HEK293 (cell line): ENCODE results near the gene GNPTG.

ENCODE experiments used
- CTCF ChIA-PET: fragments of 350-600 bp; formaldehyde crosslinking; extraction: SDS; loops from one replicate; lab custom pipeline; 2021; ENCODE audit warnings: antibody characterized with exemption; lab: Yijun Ruan, JAX
- POLR2A ChIA-PET: fragments of 300-600 bp; formaldehyde crosslinking; extraction: SDS; loops from one replicate; lab custom pipeline; 2020; ENCODE audit warnings: antibody characterized with exemption, inconsistent platforms; lab: Yijun Ruan, JAX
- H3K27ac ChIP-seq: fragments of 200-500 bp; sonication (Bioruptor generic); 2 replicates; pipeline ENCODE4 v1.5.1; 2014; ENCODE audit warnings: low read depth, low read length, control low read depth, inconsistent platforms; ENCODE audit errors: extremely low read depth
- H3K36me3 ChIP-seq, 2 experiments: fragments of 200-500 bp in 1 of 2; sonication (Bioruptor generic) in 1 of 2; 1 replicate in 1 of 2; 2 replicates in 1 of 2; pipeline ENCODE4 v1.5.1; 2014 to 2017; ENCODE audit warnings: inconsistent platforms in 2 of 2, low read length in 2 of 2; ENCODE audit not compliant: control insufficient read depth in 2 of 2, insufficient read depth in 1 of 2
- H3K4me1 ChIP-seq: fragments of 200-500 bp; sonication (Bioruptor generic); 2 replicates; pipeline ENCODE4 v1.5.1; 2014; ENCODE audit warnings: mild to moderate bottlenecking, low read length, inconsistent platforms; ENCODE audit not compliant: control insufficient read depth, insufficient read depth
- H3K4me3 ChIP-seq: 2 replicates; pipeline ENCODE4 v1.5.1; 2011; ENCODE audit warnings: low read depth, mild to moderate bottlenecking, control low read depth, low read length, moderate library complexity
- H3K9me3 ChIP-seq: fragments of 200-500 bp; sonication (Bioruptor generic); 2 replicates; pipeline ENCODE4 v1.5.1; 2014; ENCODE audit warnings: low read depth, low read length, inconsistent platforms; ENCODE audit not compliant: control insufficient read depth, insufficient read depth
- EGR2 ChIP-seq: fragments of 450-650 bp; formaldehyde crosslinking; IDR thresholded peaks from 2 replicates; pipeline ENCODE4 v1.5.1; 2016; ENCODE audit warnings: low read depth, missing biosample characterization, missing genetic modification characterization
- IKZF3 ChIP-seq: fragments of 450-650 bp; IDR thresholded peaks from 2 replicates; pipeline ENCODE4 v1.5.0; 2018; ENCODE audit warnings: missing biosample characterization, mild to moderate bottlenecking, missing genetic modification characterization, moderate library complexity
- SP3 ChIP-seq: fragments of 450-650 bp; formaldehyde crosslinking; IDR thresholded peaks from 2 replicates; pipeline ENCODE4 v1.5.1; 2016; ENCODE audit warnings: missing biosample characterization, missing genetic modification characterization
- ZFHX2 ChIP-seq: fragments of 450-650 bp; formaldehyde crosslinking; conservative IDR thresholded peaks from 2 replicates; pipeline ENCODE4 v1.5.1; 2016; ENCODE audit warnings: missing biosample characterization, missing genetic modification characterization
- ZIC2 ChIP-seq: fragments of 450-650 bp; formaldehyde crosslinking; IDR thresholded peaks from 2 replicates; pipeline ENCODE4 v1.5.1; 2016; ENCODE audit warnings: missing biosample characterization, missing genetic modification characterization
- ZNF280D ChIP-seq: fragments of 450-650 bp; formaldehyde crosslinking; IDR thresholded peaks from 2 replicates; pipeline ENCODE4 v1.5.1; 2016; ENCODE audit warnings: missing biosample characterization, missing genetic modification characterization
- ZNF302 ChIP-seq: fragments of 450-650 bp; formaldehyde crosslinking; IDR thresholded peaks from 2 replicates; pipeline ENCODE4 v1.5.1; 2016; ENCODE audit warnings: missing biosample characterization, missing genetic modification characterization, low read depth
- ZNF350 ChIP-seq: fragments of 450-650 bp; formaldehyde crosslinking; IDR thresholded peaks from 2 replicates; pipeline ENCODE4 v1.5.0; 2017; ENCODE audit warnings: missing biosample characterization, mild to moderate bottlenecking, missing genetic modification characterization
- ZNF510 ChIP-seq: fragments of 450-650 bp; formaldehyde crosslinking; IDR thresholded peaks from 2 replicates; pipeline ENCODE4 v1.5.1; 2018; ENCODE audit warnings: mild to moderate bottlenecking, missing genetic modification characterization, missing biosample characterization; ENCODE audit not compliant: insufficient replicate concordance
- ZNF600 ChIP-seq: fragments of 450-650 bp; formaldehyde crosslinking; IDR thresholded peaks from 2 replicates; pipeline ENCODE4 v1.5.1; 2016; ENCODE audit warnings: missing biosample characterization, missing genetic modification characterization

The GNPTG gene

GRCh38 chr16:1375741-1376410, 24.1 kb downstream of the GNPTG start:
- CTCF ChIA-PET = interaction anchor here (3.4 kb wide), 1 partner anchor 12 kb away, joined by 30 read pairs; no protein-coding TSS in a partner anchor
- TF ChIP-seq IKZF3 (tag by site-specific recombination) (no peak), ZNF510 (tag by site-specific recombination) (no peak), ZNF302 (tag by site-specific recombination) (no peak), ZFHX2 (tag by site-specific recombination) (no peak), SP3 (tag by site-specific recombination) (0 out of 2 replicates have a peak, but pooled peaks have one; percentile 26)
- Histone ChIP-seq H3K36me3 (peaks cover 0 to 22% of the 10 kb centered on the region in 2 experiments; a peak in 1 of 3 replicates), H3K4me1 (0 out of 2 replicates have a peak, but pooled peaks cover 3% of the 10 kb centered on the region), H3K4me3 (no peak overlapping the region), H3K9me3 (no peaks in the 10 kb centered on the region), H3K27ac (no peak overlapping the region)
- POLR2A ChIA-PET = no interaction called here

- Histone ChIP-seq H3K9me3 (no peaks in the 10 kb centered on the region), H3K4me1 (0 out of 2 replicates have a peak, but pooled peaks cover 3% of the 10 kb centered on the region), H3K27ac (no peak overlapping the region), H3K4me3 (no peak overlapping the region), H3K36me3 (peaks cover 0 to 24% of the 10 kb centered on the region in 2 experiments; a peak in 1 of 3 replicates)
- ChIA-PET POLR2A (no interaction called here), CTCF (interaction anchor here (0.5 to 3.4 kb wide), 2 partner anchors 14 to 15 kb away, joined by 7 to 30 read pairs; no protein-coding TSS in a partner anchor)
- TF ChIP-seq ZNF600 (0 out of 2 replicates have a peak, but pooled peaks have one; percentile 13), ZIC2 (tag by site-specific recombination) (peak; percentile 27; the same call in 1 of the 2 replicates), ZNF350 (tag by site-specific recombination) (no peak)
These were observed 25.8 kb downstream of the GNPTG start for GRCh38 chr16:1377406-1378010.

GRCh38 chr16:1378087-1378803, 26.5 kb downstream of the GNPTG start:
- Histone ChIP-seq H3K4me1 (0 out of 2 replicates have a peak, but pooled peaks cover 3% of the 10 kb centered on the region), H3K27ac (peak overlapping the region; percentile 72; the same call in 1 of the 2 replicates), H3K36me3 (peaks cover 0 to 24% of the 10 kb centered on the region in 2 experiments; a peak in 1 of 3 replicates), H3K9me3 (no peaks in the 10 kb centered on the region), H3K4me3 (peak overlapping the region; percentile 45; the same call in 1 of the 2 replicates)
- TF ChIP-seq EGR2 (tag by site-specific recombination) = peak; percentile 11; the same call in 1 of the 2 replicates
- TF ChIP-seq ZNF280D (tag by site-specific recombination) = no peak
- ChIA-PET CTCF (interaction anchor here (0.7 to 3.4 kb wide), 5 partner anchors 14 to 347 kb away, joined by 3 to 30 read pairs (median 4); no protein-coding TSS in a partner anchor), POLR2A (interaction anchor here (0.6 to 2.0 kb wide), 3 partner anchors 14 to 43 kb away, joined by 5 to 14 read pairs (median 10); partner anchors contain the start of gene UQCC4)
